Measurements from ENCODE around the gene NME7. TPM values are rescaled to one million over a fixed set of nuclear protein-coding genes. Genes with fewer than 3 reads are reported as not detected.

The NME7 gene
- total RNA-seq, 1 experiment from 2014 or later, result 13.8 TPM

GRCh38 chr1:169387399-169387798 is 19.8 kb upstream of the NME7 start:
- no peak overlapping the region for H3K4me3 Mint-ChIP-seq
- peaks cover 3% of the 10 kb centered on the region; the same call in 1 of the 2 replicates for H3K4me1 Mint-ChIP-seq
- no peaks in the 10 kb centered on the region for H3K9me3 Mint-ChIP-seq
- ATAC-seq (no peak), DNase-seq (ENCODE audit: low spot score) (no peak)
- H3K36me3 Mint-ChIP-seq, result peaks cover 15% of the 10 kb centered on the region
- H3K27ac Mint-ChIP-seq, result no peak overlapping the region
- POLR2A ChIA-PET, result no interaction called here
- no peak for TF ChIP-seq ZNF263 (CRISPR knock-in tag; IDR thresholded peaks at IDR 0.05; ENCODE audit: low read depth)
- TF ChIP-seq E2F4 (CRISPR knock-in tag; IDR thresholded peaks at IDR 0.05; ENCODE audit: borderline replicate concordance, low read depth), result no peak
- TF ChIP-seq ATF3 (CRISPR knock-in tag; conservative IDR thresholded peaks at IDR 0.05), result no peak
- TF ChIP-seq FOXK1 (CRISPR knock-in tag; IDR thresholded peaks at IDR 0.05), result no peak
- no peak for TF ChIP-seq USF2 (CRISPR knock-in tag; IDR thresholded peaks at IDR 0.05)
- no peak for TF ChIP-seq CREB1 (CRISPR knock-in tag; IDR thresholded peaks at IDR 0.05)
- TF ChIP-seq SMAD3 (CRISPR knock-in tag; IDR thresholded peaks at IDR 0.05; ENCODE audit: borderline replicate concordance), result no peak
- no peak for TF ChIP-seq ZSCAN18 (CRISPR knock-in tag; IDR thresholded peaks at IDR 0.05)
- TF ChIP-seq JAZF1 (CRISPR knock-in tag; IDR thresholded peaks at IDR 0.05), result no peak
- no peak for TF ChIP-seq CREM (CRISPR knock-in tag; IDR thresholded peaks at IDR 0.05)
- TF ChIP-seq ZNF396 (CRISPR knock-in tag; IDR thresholded peaks at IDR 0.05; ENCODE audit: borderline replicate concordance), result no peak
- no peak for TF ChIP-seq TCF7 (CRISPR knock-in tag; IDR thresholded peaks at IDR 0.05; ENCODE audit: low read depth)
- TF ChIP-seq, protein P1, sequence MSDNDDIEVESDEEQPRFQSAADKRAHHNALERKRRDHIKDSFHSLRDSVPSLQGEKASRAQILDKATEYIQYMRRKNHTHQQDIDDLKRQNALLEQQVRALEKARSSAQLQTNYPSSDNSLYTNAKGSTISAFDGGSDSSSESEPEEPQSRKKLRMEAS (CRISPR knock-in tag; IDR thresholded peaks at IDR 0.05), result no peak
- TF ChIP-seq ZNF416 (CRISPR knock-in tag; IDR thresholded peaks at IDR 0.05), result no peak
- TF ChIP-seq ZNF232 (CRISPR knock-in tag; IDR thresholded peaks at IDR 0.05), result no peak
- no peak for TF ChIP-seq NFE2L1 (CRISPR knock-in tag; IDR thresholded peaks at IDR 0.05)
- no peak for TF ChIP-seq ESRRA (CRISPR knock-in tag; IDR thresholded peaks at IDR 0.05; ENCODE audit: borderline replicate concordance)
- no peak for TF ChIP-seq PREB (CRISPR knock-in tag; IDR thresholded peaks at IDR 0.05; ENCODE audit: borderline replicate concordance)
- no peak for TF ChIP-seq SP1 (CRISPR knock-in tag; conservative IDR thresholded peaks at IDR 0.05)
- no peaks in the 10 kb centered on the region for H3K27me3 Mint-ChIP-seq (ENCODE audit: low read depth)
- CTCF ChIA-PET, result no interaction called here

DNA sequence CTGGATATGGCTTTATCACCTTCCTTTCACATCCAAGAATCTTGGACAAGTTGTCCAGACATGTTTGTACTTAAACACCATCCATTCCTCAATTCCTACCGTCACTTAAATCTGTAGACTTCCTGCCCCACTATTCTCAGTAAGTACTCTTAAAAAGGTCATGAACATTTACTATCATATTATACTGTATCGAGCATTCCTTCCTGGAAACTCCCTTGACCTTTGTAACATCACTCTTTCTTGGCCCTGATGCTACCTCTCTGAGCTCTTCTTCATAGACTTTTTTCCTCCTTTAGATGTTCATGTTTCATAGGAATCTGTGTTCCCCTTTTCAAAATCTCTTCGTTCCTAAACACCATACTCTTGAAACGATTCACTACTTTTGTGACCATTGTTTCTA is 15.9 kb upstream of the NME7 start:
- Mint-ChIP-seq H3K27me3 (ENCODE audit: low read depth) (no peaks in the 10 kb centered on the region), H3K4me1 (peaks cover 3% of the 10 kb centered on the region; the same call in 1 of the 2 replicates), H3K9me3 (no peaks in the 10 kb centered on the region), H3K4me3 (no peak overlapping the region), H3K36me3 (peaks cover 6% of the 10 kb centered on the region; the same call in 1 of the 2 replicates), H3K27ac (no peak overlapping the region)
- ChIA-PET POLR2A (no interaction called here), CTCF (no interaction called here)
- no peak for ATAC-seq
- DNase-seq (ENCODE audit: low spot score), result no peak
- no peak for TF ChIP-seq E2F4 (CRISPR knock-in tag; IDR thresholded peaks at IDR 0.05; ENCODE audit: borderline replicate concordance, low read depth)
- no peak for TF ChIP-seq ZNF138 (CRISPR knock-in tag; conservative IDR thresholded peaks at IDR 0.05)
- TF ChIP-seq, protein P1 (CRISPR knock-in tag; IDR thresholded peaks at IDR 0.05), result no peak

All from WTC11 (cell line).